Activated CD4-positive, CD25-positive, alpha-beta regulatory T cell treated with anti-CD3 and anti-CD28 coated beads, Interleukin-2, amount 50 U/mL, for 16 hours (primary cell): ENCODE measurements around the gene UBE3C.
A peak's percentile ranks its signal among the peaks of the same experiment; 100 is the strongest.
"Not testable (repeated sequence)": the region's sequence is repeated elsewhere in the genome, so short reads cannot be mapped to it uniquely, and the experiment has no call there.

Experiments used
- DNase-seq: peaks from one replicate; pipeline ENCODE4 v3.0.0-alpha.2; 2020; ENCODE audit warnings: low read depth, low spot score

The UBE3C gene

GRCh38 chr7:157271315-157271990, 132.7 kb downstream of the UBE3C start:
- DNase-seq = no peak

- DNase-seq = no peak
These were observed 133.2 kb downstream of the UBE3C start for GRCh38 chr7:157271991-157272324.

GRCh38 chr7:157272351-157273207, 133.9 kb downstream of the UBE3C start:
- DNase-seq = no peak

- DNase-seq = peak; percentile 18
These were observed 134.7 kb downstream of the UBE3C start for GRCh38 chr7:157273208-157274093.

- not testable (repeated sequence) for DNase-seq
These were observed 135.4 kb downstream of the UBE3C start for GRCh38 chr7:157274094-157274634.

GRCh38 chr7:157274991-157275427, 136.3 kb downstream of the UBE3C start:
- no peak for DNase-seq

GRCh38 chr7:157276091-157276561, 137.4 kb downstream of the UBE3C start:
- DNase-seq = no peak

- no peak for DNase-seq
These were observed 138.2 kb downstream of the UBE3C start for GRCh38 chr7:157276731-157277562.

GRCh38 chr7:157277568-157277967, 138.8 kb downstream of the UBE3C start:
- DNase-seq = not testable (repeated sequence)

GRCh38 chr7:157278167-157278790, 139.6 kb downstream of the UBE3C start:
- no peak for DNase-seq

GRCh38 chr7:157278791-157279724, 140.3 kb downstream of the UBE3C start:
- DNase-seq = no peak

- no peak for DNase-seq
These were observed 141.1 kb downstream of the UBE3C start for GRCh38 chr7:157279741-157280215.

- no peak for DNase-seq
These were observed 141.6 kb downstream of the UBE3C start for GRCh38 chr7:157280216-157280841.

- no peak for DNase-seq
These were observed 142.7 kb downstream of the UBE3C start for GRCh38 chr7:157281221-157281998.

GRCh38 chr7:157282141-157282801, 143.5 kb downstream of the UBE3C start:
- DNase-seq = no peak

- no peak for DNase-seq
These were observed 145.7 kb downstream of the UBE3C start for GRCh38 chr7:157284229-157285014.
